Right lobe of liver (tissue), 6 donors: ENCODE results near the gene SLC41A3. TPM values are rescaled to one million over a fixed set of nuclear protein-coding genes. Genes with fewer than 3 reads are reported as not detected.

ENCODE experiments used
- ATAC-seq, 4 donors: fragments of 200-7000 bp; cut with Tn5 transposase; one replicate each; pipeline ENCODE4 v1.9.1; 2020; ENCODE audit warnings: mild to moderate bottlenecking in 4 of 4, moderate library complexity in 4 of 4
- DNase-seq, 3 donors: peaks; one replicate each; pipeline ENCODE4 v3.0.0-alpha.2; 2020
- H3K27ac ChIP-seq, 3 donors: fragments of 200-600 bp; one replicate each; pipeline ENCODE4 v1.8.0; 2022
- H3K27me3 ChIP-seq, 2 donors: fragments of 200-600 bp; one replicate each; pipeline ENCODE4 v1.8.0; 2022
- H3K36me3 ChIP-seq, 4 donors: fragments of 200-600 bp; sonication (generic) in 1 of 4; one replicate each; pipeline versions ENCODE4 v1.5.1 to v1.8.0; 2017 to 2022; ENCODE audit warnings: control low read depth in 1 of 4
- H3K4me1 ChIP-seq, 4 donors: fragments of 200-600 bp; sonication (generic) in 1 of 4; one replicate each; pipeline versions ENCODE4 v1.5.1 to v1.8.0; 2017 to 2022; ENCODE audit warnings: control low read depth in 1 of 4
- H3K4me3 ChIP-seq, 3 donors: fragments of 200-600 bp; one replicate each; pipeline ENCODE4 v1.8.0; 2022
- H3K9me3 ChIP-seq, 4 donors: fragments of 200-600 bp; sonication (generic) in 1 of 4; one replicate each; pipeline versions ENCODE4 v1.5.1 to v1.8.0; 2017 to 2022; ENCODE audit warnings: control low read depth in 1 of 4
- CTCF ChIP-seq, 4 donors: fragments of 200-600 bp in 3 of 4; fragments of 450-650 bp in 1 of 4; IDR thresholded peaks; one replicate each; pipeline versions ENCODE4 v1.5.1 to v1.8.0; 2016 to 2022; ENCODE audit warnings: antibody characterized with exemption in 4 of 4, mild to moderate bottlenecking in 2 of 4
- POLR2A ChIP-seq: fragments of 450-650 bp; IDR thresholded peaks from one replicate; pipeline ENCODE4 v1.6.1; 2017; ENCODE audit warnings: antibody characterized with exemption, mild to moderate bottlenecking
- WGBS: methylation state at CpG from one replicate; pipeline ENCODE4 v1.1.6; 2018; ENCODE audit warnings: low coverage, low lambda C conversion rate; ENCODE audit not compliant: insufficient coverage; ENCODE audit errors: missing lambda C conversion rate; 5-methylcytosine and 5-hydroxymethylcytosine counted together
- intact Hi-C, 2 donors: fragments of 100-400 bp; cut with DNase I; formaldehyde crosslinking; loops; one replicate each; pipeline versions ENCODE4 v1.11.2 to v1.14.1; 2022
- total RNA-seq, 6 experiments: library from RNA; depleted of rRNA in 2 of 6; stranded (reverse); fragments of >200 nt in 2 of 6; fragmentation: NEBNext Ultra II Directional in 3 of 6; extraction: Animal tissue kit (Norgen Biotek cat#: 25700) in 3 of 6; gene quantifications; one replicate each; pipeline versions ENCODE4 v1.1.0 to v1.2.4, GENCODE V29; 2016 to 2023
- donor health status: DM: no; HTN: yes; CAD: no.
- donor health status: DM: no; HTN: no; CAD: no.
- donor health status: DM: no; HTN: no; CAD: no.
- donor health status: DM: no; HTN: yes; CAD: no.
- donor health status: DM: no; HTN: yes; CAD: no.

SLC41A3 gene
- total RNA-seq, 6 experiments from 2014 or later: 12.7 to 29.1 (median 15.9) TPM

- H3K4me3 ChIP-seq: peak overlapping the region; percentile 67 to 90 (median 78)
- DNase-seq (peak in 2 of 3 donors; percentile 49 to 72), ATAC-seq (peak; percentile 64 to 71 (median 69))
- H3K9me3 ChIP-seq: no peaks in the 10 kb centered on the region
- no peaks in the 10 kb centered on the region for H3K27me3 ChIP-seq
- peak overlapping the region; percentile 67 to 86 (median 81) for H3K27ac ChIP-seq
- TF ChIP-seq POLR2A (no peak), CTCF (IDR thresholded peaks at IDR 0.05) (no peak)
- intact Hi-C loops: no loop called here
- no peaks in the 10 kb centered on the region for H3K4me1 ChIP-seq
- 0% methylated on average over 1 of the region's 30 CpGs for WGBS
- no peaks in the 10 kb centered on the region for H3K36me3 ChIP-seq
Observed at GRCh38 chr3:126083511-126083912, 412 bp downstream of the SLC41A3 start.

GRCh38 chr3:126083138-126083445 lies 832 bp downstream of the SLC41A3 start:
- ATAC-seq: no peak

GRCh38 chr3:126082362-126083137 lies 1.4 kb downstream of the SLC41A3 start:
- no peaks in the 10 kb centered on the region for H3K9me3 ChIP-seq
- H3K4me1 ChIP-seq: no peaks in the 10 kb centered on the region
- no peak overlapping the region for H3K27ac ChIP-seq
- ATAC-seq: no peak
- H3K36me3 ChIP-seq: no peaks in the 10 kb centered on the region
- intact Hi-C loops: no loop called here
- no peak for DNase-seq
- H3K4me3 ChIP-seq: no peak overlapping the region
- no peaks in the 10 kb centered on the region for H3K27me3 ChIP-seq
- WGBS: no CpG with 5 or more reads among the region's 15 CpGs
- TF ChIP-seq CTCF (IDR thresholded peaks at IDR 0.05): no peak
- no peak for TF ChIP-seq POLR2A

More at GRCh38 chr3:126083138-126083445, 832 bp downstream of the SLC41A3 start:
- Histone ChIP-seq H3K4me1 (no peaks in the 10 kb centered on the region), H3K27me3 (no peaks in the 10 kb centered on the region), H3K9me3 (no peaks in the 10 kb centered on the region), H3K27ac (peak overlapping the region in 1 of 3 donors; percentile 81), H3K4me3 (peak overlapping the region; percentile 67 to 90 (median 78)), H3K36me3 (no peaks in the 10 kb centered on the region)
- intact Hi-C loops: no loop called here
- TF ChIP-seq CTCF (IDR thresholded peaks at IDR 0.05): no peak
- no peak for DNase-seq
- 36% methylated on average over 3 of the region's 3 CpGs for WGBS

GRCh38 chr3:126081618-126082361 lies 2.1 kb downstream of the SLC41A3 start:
- H3K27ac ChIP-seq: no peak overlapping the region
- peak in 1 of 4 donors; percentile 4 for ATAC-seq
- H3K27me3 ChIP-seq: no peaks in the 10 kb centered on the region
- H3K36me3 ChIP-seq: no peaks in the 10 kb centered on the region
- 73% methylated on average over 4 of the region's 9 CpGs for WGBS
- DNase-seq: no peak
- no peaks in the 10 kb centered on the region for H3K4me1 ChIP-seq
- TF ChIP-seq POLR2A: no peak
- peak in 3 of 4 donors; percentile 21 to 33 (median 28) for TF ChIP-seq CTCF (IDR thresholded peaks at IDR 0.05)
- intact Hi-C loops: no loop called here
- no peaks in the 10 kb centered on the region for H3K9me3 ChIP-seq
- H3K4me3 ChIP-seq: no peak overlapping the region
